HS-27A (cell line): ENCODE results near the gene BRCC3.

ENCODE experiments used
- DNase-seq: peaks from one replicate; pipeline ENCODE4 v3.0.0-alpha.2; 2012; ENCODE audit warnings: low read depth, missing footprints

The BRCC3 gene

DNA sequence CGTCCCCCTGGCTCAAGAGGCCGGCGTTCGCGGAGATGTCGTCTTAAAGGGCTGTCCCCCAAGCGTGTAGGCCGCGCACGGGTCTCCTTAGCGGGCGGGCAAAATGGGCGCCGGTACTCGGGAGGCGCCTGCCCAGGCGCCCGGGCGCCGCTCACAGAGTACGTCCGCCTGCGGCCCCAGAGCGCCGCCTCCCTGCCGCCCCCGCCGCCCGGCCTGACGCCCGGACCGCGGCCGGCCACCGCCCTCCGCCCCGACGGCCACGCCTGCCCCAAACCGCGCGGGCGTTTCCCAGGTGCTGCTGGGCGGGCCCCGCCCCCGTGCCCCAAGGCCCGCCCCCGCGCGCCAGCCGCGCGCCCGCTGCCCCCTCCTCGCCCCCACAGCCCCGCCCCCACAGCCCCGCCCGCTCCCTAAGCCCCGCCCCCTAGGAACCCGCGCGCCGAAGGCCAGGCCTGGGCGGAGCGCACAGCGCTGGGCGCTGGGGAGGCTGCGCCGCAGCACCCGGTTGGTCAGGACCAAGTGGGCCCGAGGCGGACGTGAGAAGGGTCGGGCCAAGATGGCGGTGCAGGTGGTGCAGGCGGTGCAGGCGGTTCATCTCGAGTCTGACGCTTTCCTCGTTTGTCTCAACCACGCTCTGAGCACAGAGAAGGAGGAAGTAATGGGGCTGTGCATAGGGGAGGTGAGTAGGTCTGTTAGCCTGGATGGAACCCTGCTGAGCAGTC is at the start of gene BRCC3, which contains the start of the genes CMC4 and MTCP1:
Gene BRCC3 (plus strand): TSS at position 534 of the 719 bp plus-strand sequence. CDS start 20 bp downstream, at position 554.
Gene CMC4 (minus strand): TSS at position 162 of the 719 bp plus-strand sequence. CDS start 7,113 bp downstream, outside the sequence.
Gene MTCP1 (minus strand): TSS at position 162 of the 719 bp plus-strand sequence. CDS start 5,126 bp downstream, outside the sequence.
- DNase-seq: peak; percentile 20

DNA sequence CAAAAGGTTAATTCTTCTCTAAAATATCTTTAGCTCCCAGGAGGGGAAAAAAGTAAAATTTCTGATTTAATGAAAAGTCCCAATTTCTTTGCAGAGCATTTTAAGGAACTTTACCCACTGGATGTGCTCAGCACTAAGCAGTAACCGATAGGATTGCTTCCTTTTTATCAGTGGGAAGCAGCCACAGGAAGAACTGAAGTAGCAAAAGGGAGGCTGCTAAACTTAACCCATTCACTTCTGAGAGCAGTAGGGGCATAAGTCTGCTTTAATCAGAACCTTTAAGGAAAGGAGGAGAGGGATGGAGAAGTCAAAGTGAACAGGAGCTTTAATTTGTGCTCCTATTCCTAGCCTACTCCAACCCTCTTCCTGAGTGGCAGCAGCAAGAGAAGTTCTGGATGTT is 48.7 kb upstream of the BRCC3 start, which contains the start of gene F8:
Gene F8 (minus strand): TSS at position 139 of the 400 bp plus-strand sequence. CDS start 171 bp downstream, outside the sequence.
- no peak for DNase-seq

- DNase-seq: no peak
These were observed 47.1 kb upstream of the BRCC3 start for GRCh38 chrX:155023907-155024833.

- no peak for DNase-seq
These were observed 44.9 kb upstream of the BRCC3 start for GRCh38 chrX:155026420-155026726.

GRCh38 chrX:155026727-155027508 is 44.4 kb upstream of the BRCC3 start, which contains the start of gene FUNDC2:
TSS of gene FUNDC2 (plus strand) at chrX:155026844. CDS start at chrX:155026939, 95 bp downstream.
- peak; percentile 76 for DNase-seq

DNA sequence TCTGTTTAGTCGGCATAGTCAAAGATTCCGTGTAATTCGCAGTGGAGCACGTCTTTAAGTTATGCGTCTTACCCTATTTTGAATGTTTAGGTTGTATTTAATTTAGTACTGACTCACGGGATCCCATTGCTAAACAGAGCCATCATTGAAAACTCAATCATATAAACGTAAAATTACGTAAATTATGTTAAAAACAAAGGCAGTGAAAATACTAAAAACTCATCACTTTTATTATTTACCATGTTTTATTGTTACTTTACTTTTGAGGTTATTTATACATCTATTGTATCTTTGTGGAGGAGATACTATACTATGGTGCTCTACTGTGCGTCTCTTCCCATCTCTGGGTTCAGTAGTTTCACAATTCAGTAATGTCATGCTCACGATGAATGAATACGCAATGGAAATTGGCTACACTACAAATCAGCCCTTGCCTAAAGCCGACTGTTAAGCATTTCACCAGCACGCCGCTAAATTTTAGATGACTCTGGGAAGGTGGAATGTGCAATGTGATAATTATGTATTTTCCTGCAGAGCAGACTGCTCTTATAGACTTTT is 43.7 kb upstream of the BRCC3 start:
- DNase-seq: no peak

GRCh38 chrX:155028129-155028528 is 43.2 kb upstream of the BRCC3 start:
- DNase-seq: no peak

DNA sequence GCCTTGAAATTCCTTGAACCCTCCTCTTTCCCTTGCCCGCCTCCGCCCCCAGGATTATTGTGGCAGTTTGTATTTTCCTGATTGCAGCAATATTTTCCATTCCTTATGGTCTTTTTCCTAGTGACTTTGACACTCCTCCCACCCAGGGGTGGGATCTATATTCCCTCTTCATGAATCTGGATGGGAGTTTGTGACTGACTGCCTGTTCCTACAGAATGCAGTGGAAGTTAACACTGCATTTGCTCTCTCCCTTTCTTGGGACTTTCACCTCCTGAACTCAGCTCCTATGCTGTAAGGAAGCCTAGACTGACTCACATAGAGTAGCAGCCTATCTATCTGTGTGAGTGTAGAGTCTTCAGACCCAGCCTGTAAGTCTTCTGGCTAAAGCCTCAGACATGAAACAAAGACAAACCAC is 42.4 kb upstream of the BRCC3 start:
- no peak for DNase-seq

DNA sequence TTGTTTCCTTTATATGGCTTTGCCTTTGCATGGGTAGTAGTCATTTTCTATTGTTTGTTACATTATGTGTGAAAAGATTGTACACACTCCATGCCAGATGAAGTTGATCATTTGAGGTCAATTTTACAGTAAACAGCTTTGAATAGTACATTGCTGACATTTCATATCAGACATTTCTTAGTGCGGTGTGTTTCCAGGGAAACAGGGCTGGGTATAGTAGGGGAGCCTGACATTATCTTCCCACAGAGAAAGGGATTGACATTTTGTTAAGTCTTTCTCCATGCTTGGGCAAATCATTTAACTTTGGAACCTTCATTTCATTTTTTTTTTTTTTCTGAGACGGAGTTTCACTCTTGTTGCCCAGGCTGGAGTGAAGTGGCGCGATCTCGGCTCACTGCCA is 39.7 kb upstream of the BRCC3 start:
- DNase-seq: no peak

GRCh38 chrX:155035688-155036087 is 35.6 kb upstream of the BRCC3 start:
- no peak for DNase-seq

DNA sequence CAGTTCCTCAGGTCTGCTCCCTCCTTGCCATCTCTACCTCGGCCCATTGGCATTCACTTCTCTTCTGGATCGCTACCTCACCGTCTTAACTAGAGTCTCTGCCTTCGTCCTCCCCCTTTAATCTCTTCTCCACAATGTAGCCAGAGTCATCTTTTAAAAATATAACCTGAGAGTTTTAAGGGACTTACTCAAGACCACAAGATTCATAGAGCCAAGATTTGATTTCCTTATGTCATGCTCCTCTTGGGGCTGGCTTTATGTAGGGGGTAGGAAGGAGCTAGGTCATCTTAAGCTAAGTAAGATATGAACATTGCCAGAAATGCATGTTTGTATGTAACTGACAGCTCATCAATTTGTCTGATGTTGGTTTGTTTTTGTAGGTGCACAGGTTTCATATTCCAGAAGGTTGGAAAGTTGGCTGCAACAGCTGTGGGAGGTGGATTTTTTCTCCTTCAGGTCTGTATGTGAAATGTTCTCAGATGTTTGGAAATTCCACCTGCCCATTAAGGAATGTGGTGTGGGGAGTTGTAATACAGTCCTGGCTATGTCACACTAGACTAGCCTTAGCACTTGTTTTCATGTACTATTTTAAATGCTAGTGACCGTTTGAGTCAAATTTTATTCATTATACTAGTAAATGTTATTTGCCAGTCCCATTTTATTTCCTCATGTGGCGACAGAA is 25.0 kb upstream of the BRCC3 start:
- no peak for DNase-seq

GRCh38 chrX:155046811-155047528 is 24.3 kb upstream of the BRCC3 start:
- DNase-seq: no peak

DNA sequence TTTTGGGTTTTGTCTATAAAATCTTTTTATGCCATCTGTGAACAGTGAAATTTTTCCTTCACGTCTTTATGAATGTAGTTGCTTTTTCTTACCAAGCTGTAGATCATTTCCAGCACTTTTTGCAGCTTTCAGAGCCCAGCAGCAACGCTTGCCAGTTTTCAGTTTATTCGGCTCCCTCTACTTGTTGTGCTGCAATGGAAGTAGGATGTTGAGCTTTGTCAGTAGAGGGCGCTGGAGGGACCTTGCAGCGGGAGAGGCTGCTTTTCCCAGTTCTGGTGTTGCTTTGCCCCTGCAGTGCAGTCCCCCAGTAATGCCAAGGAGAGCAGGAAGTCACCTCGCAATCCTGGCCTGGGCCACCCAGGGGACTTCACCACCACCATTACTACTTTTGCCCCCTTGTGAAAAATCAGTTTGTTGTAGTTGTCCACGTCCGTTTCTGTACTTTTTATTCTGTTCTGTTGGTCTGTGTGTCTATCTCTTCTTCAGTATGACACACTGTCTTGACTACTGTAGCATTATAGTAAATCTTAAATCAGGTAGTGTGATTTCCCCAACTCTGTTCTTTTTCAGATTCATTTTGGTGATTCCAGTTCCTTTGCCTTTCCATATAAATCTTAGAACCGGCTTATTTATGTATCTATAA is 22.2 kb upstream of the BRCC3 start:
- DNase-seq: no peak

- DNase-seq: no peak
These were observed 18.4 kb upstream of the BRCC3 start for GRCh38 chrX:155052738-155053498.

- DNase-seq: no peak
These were observed 17.7 kb upstream of the BRCC3 start for GRCh38 chrX:155053656-155054055.

DNA sequence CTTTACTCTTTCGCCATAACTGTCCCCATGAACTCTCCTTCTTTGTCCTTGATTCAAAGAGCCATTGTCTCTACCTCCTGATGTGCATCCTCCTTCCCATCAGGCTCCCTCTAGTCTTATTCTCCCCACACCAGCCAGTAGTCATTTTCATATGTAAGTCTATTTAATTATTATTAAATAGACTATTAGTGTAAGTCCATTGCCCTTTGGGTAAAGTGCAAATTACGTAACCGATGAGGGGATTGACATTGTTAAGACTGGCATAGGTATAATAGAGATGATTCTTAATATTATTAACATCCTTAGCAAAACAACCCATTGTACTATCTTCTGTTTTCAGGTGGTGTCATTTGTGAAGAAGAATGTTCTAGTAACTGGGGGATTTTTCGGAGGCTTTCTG is 17.1 kb upstream of the BRCC3 start:
- no peak for DNase-seq

- DNase-seq: no peak
These were observed 15.8 kb upstream of the BRCC3 start for GRCh38 chrX:155055494-155055893.

- DNase-seq: no peak
These were observed 14.8 kb upstream of the BRCC3 start for GRCh38 chrX:155056471-155056870.
